ENCODE results near the gene PLTP. TPM values are rescaled to one million over a fixed set of nuclear protein-coding genes. Genes with fewer than 3 reads are reported as not detected.

Gene PLTP
- total RNA-seq, 3 donors from 2014 or later, result 15.0 to 141 (median 111) TPM

- Histone ChIP-seq H3K4me3 (no peak overlapping the region), H3K4me1 (ENCODE audit: low read depth) (no peaks in the 10 kb centered on the region), H3K9me3 (no peaks in the 10 kb centered on the region), H3K36me3 (ENCODE audit: low read depth) (peaks cover 27% of the 10 kb centered on the region)
- TF ChIP-seq CTCF (IDR thresholded peaks at IDR 0.05), result no peak
- intact Hi-C loops (cut with DNase I, micrococcal nuclease), result no loop called here
- DNase-seq (no peak), ATAC-seq (no peak)
These were observed 33.2 kb upstream of the PLTP start for GRCh38 chr20:45944965-45945677.

- Histone ChIP-seq H3K4me1 (ENCODE audit: low read depth) (no peaks in the 10 kb centered on the region), H3K9me3 (no peaks in the 10 kb centered on the region), H3K36me3 (ENCODE audit: low read depth) (peaks cover 30% of the 10 kb centered on the region), H3K4me3 (no peak overlapping the region)
- no peak for ATAC-seq
- no peak for DNase-seq
- no peak for TF ChIP-seq CTCF (IDR thresholded peaks at IDR 0.05)
- intact Hi-C loops (cut with DNase I, micrococcal nuclease), result no loop called here
These were observed 32.4 kb upstream of the PLTP start for GRCh38 chr20:45944151-45944964.

GRCh38 chr20:45943613-45944012 is 31.7 kb upstream of the PLTP start:
- no peaks in the 10 kb centered on the region for H3K9me3 ChIP-seq
- intact Hi-C loops (cut with DNase I, micrococcal nuclease), result no loop called here
- H3K4me1 ChIP-seq (ENCODE audit: low read depth), result no peaks in the 10 kb centered on the region
- peaks cover 30% of the 10 kb centered on the region for H3K36me3 ChIP-seq (ENCODE audit: low read depth)
- no peak overlapping the region for H3K4me3 ChIP-seq
- DNase-seq, result no peak
- ATAC-seq, result no peak
- no peak for TF ChIP-seq CTCF (IDR thresholded peaks at IDR 0.05)

GRCh38 chr20:45940469-45940868 is 28.5 kb upstream of the PLTP start:
- no peak for DNase-seq
- intact Hi-C loops (cut with DNase I, micrococcal nuclease), result no loop called here
- ATAC-seq, result no peak
- Histone ChIP-seq H3K4me1 (ENCODE audit: low read depth) (no peaks in the 10 kb centered on the region), H3K9me3 (no peaks in the 10 kb centered on the region), H3K36me3 (ENCODE audit: low read depth) (peaks cover 18% of the 10 kb centered on the region), H3K4me3 (no peak overlapping the region)
- no peak for TF ChIP-seq CTCF (IDR thresholded peaks at IDR 0.05)

- no peak for TF ChIP-seq CTCF (IDR thresholded peaks at IDR 0.05)
- Histone ChIP-seq H3K36me3 (ENCODE audit: low read depth) (peaks cover 20% of the 10 kb centered on the region), H3K4me3 (no peak overlapping the region), H3K4me1 (ENCODE audit: low read depth) (no peaks in the 10 kb centered on the region), H3K9me3 (no peaks in the 10 kb centered on the region)
- DNase-seq, result no peak
- no peak for ATAC-seq
- intact Hi-C loops (cut with DNase I, micrococcal nuclease), result no loop called here
These were observed 28.1 kb upstream of the PLTP start for GRCh38 chr20:45940053-45940452.
